ENCODE measurements around the gene SEC23IP.
"Not testable (repeated sequence)": the region's sequence is repeated elsewhere in the genome, so short reads cannot be mapped to it uniquely, and the experiment has no call there.

DNA sequence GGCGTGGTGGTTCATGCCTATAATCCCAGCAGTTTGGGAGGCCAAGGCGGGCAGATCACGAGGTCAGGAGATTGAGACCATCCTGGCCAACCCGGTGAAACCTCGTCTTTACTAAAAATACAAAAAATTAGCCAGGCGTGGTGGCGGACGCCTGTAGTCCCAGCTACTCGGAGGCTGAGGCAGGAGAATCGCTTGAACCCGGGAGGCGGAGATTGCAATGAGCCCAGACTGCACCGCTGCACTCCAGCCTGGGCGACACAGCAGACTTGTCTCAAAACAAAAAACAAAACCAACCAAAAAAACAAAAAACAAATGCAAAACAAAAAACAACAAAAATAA, 712 bp upstream of the SEC23IP start:
- TF ChIP-seq, protein P1, sequence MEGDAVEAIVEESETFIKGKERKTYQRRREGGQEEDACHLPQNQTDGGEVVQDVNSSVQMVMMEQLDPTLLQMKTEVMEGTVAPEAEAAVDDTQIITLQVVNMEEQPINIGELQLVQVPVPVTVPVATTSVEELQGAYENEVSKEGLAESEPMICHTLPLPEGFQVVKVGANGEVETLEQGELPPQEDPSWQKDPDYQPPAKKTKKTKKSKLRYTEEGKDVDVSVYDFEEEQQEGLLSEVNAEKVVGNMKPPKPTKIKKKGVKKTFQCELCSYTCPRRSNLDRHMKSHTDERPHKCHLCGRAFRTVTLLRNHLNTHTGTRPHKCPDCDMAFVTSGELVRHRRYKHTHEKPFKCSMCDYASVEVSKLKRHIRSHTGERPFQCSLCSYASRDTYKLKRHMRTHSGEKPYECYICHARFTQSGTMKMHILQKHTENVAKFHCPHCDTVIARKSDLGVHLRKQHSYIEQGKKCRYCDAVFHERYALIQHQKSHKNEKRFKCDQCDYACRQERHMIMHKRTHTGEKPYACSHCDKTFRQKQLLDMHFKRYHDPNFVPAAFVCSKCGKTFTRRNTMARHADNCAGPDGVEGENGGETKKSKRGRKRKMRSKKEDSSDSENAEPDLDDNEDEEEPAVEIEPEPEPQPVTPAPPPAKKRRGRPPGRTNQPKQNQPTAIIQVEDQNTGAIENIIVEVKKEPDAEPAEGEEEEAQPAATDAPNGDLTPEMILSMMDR (IDR thresholded peaks at IDR 0.05; ENCODE audit: low read depth, low read length) = not testable (repeated sequence)
- not testable (repeated sequence) for TF ChIP-seq MYC (IDR thresholded peaks at IDR 0.05; ENCODE audit: low read depth, low read length); POLR2A (IDR thresholded peaks at IDR 0.05; ENCODE audit: extremely low read depth, insufficient read length)
- TF ChIP-seq, protein P2, sequence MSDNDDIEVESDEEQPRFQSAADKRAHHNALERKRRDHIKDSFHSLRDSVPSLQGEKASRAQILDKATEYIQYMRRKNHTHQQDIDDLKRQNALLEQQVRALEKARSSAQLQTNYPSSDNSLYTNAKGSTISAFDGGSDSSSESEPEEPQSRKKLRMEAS (IDR thresholded peaks at IDR 0.05; ENCODE audit: low read depth, low read length) = not testable (repeated sequence)
